HG03558 (cell line): ENCODE data around the gene ZNF33A.
"Not testable (repeated sequence)": the region's sequence is repeated elsewhere in the genome, so short reads cannot be mapped to it uniquely, and the experiment has no call there.

Experiments
- ATAC-seq: cut with Tn5 transposase; IDR thresholded peaks from one replicate; pipeline ENCODE4 v1.9.1; 2021; ENCODE audit warnings: moderate number of reproducible peaks; ENCODE audit not compliant: unreplicated experiment; ENCODE audit errors: extremely low read depth

The ZNF33A gene

DNA sequence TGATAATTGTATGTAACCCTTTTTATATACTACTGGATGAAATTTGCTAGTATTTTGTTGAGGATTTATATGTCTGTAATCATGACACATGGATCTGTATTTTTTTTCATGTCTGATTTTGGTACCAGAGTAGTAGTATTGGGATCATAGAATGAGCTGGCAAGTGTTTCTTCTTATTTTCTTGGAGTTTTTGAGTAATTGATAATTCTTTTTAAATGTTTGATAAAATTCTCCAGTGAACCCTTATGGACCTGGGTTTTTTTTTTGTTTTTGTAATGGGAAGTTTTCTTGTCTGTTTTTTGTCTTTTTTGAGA lies 28.4 kb downstream of the ZNF33A start:
- peak; percentile 9 for ATAC-seq

DNA sequence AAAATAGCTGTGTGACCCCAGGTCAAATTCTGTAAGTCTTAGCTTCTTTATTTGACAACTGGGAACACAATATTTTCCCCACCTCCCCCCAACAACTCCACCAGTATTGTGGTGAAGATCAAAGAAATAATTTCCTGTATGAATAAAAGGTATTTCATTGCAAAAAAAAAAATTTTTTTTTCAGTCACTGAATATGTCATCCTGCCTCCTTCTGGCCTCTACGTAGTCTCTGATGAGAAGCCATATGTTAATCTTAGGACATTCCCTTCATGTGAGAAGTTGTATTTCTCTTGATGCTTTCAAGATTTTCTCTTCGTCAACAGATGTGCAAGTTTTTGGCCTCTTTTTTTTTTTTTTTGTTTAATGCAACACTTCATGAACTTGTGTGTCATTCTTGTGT lies 33.0 kb downstream of the ZNF33A start:
- no peak for ATAC-seq

DNA sequence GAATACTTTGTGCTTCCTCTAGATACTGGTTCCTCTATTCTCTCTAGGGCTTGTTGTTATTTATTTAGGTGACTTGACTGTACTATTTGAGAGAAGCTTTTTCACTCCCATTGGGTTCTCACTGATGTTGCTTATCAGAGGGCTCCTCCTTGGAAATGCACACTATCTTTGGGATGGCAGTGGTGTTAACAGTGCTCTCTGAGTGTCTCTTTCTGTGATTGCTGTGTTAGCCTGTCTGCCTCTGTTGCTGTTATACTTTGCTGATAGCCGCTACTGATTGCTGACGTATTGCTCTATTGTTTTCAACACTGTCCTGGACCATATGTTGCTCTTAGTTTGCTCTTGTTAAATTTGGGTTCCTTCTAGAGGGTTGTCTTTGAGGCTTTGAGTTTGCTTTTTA lies 34.7 kb downstream of the ZNF33A start:
- no peak for ATAC-seq

GRCh38 chr10:38047666-38048065 lies 37.2 kb downstream of the ZNF33A start:
- ATAC-seq: peak; percentile 67

DNA sequence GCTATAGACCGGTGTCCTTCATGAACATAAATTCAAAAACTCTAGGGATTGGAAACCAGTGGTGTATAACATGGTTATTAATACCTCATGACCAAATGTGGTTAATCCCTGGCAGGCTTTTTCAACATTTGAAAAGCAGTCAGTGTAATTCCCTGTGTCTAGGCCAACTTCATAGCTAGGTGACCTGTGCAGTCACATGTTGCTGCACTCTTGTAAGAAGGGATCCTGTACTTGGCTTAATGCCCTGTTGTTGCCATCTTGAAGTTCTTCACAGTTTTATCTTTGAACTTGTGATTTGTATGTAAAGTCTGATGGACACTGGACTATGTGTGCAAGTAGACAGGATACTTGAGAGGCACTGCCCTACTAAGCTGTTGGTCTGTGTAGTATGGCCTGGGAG lies 39.7 kb downstream of the ZNF33A start:
- ATAC-seq: no peak

DNA sequence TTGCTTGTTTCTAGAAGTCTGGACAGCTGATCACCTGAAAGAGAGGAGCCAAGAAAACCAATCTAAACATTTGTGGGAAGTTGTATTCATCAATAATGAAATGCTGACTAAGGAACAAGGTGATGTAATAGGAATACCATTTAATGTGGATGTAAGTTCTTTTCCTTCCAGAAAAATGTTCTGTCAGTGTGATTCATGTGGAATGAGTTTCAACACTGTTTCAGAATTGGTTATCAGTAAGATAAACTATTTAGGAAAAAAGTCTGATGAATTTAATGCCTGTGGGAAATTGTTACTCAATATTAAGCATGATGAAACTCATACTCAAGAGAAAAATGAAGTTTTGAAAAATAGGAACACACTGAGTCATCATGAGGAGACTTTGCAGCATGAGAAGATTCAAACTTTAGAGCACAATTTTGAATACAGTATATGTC lies 43.9 kb downstream of the ZNF33A start:
- ATAC-seq: no peak

DNA sequence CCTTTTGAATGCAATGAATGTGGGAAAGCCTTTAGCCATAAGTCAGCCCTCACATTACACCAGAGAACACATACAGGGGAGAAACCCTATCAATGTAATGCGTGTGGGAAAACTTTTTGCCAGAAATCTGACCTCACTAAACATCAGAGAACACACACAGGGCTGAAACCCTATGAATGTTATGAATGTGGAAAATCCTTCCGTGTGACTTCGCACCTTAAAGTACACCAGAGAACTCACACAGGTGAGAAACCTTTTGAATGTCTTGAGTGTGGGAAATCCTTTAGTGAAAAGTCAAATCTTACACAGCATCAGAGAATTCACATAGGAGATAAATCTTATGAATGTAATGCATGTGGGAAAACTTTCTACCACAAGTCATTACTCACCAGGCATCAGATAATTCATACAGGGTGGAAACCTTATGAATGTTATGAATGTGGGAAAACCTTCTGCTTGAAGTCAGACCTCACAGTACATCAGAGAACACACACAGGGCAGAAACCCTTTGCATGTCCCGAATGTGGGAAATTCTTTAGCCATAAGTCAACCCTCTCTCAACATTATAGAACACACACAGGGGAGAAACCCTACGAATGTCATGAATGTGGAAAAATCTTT lies 44.9 kb downstream of the ZNF33A start:
- ATAC-seq: not testable (repeated sequence)

DNA sequence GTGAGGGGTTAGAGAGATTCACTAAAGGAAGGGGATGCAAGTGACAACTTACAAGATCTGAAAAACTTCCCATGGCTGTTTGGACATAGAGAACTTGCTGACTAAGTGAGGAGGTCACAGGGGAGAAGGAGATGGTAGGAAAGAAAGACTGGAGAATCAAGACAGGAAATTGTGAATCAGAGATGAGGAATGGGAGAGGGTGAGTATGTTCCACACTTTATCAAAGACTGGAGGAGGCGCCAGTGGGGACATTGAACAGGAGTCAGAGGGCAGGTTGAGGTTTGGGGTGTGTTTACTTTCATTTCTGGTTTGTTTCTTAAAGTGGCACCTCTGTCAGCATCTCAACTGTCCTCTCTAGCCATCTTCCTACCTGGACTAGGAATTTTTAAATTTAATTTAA lies 59.2 kb downstream of the ZNF33A start:
- not testable (repeated sequence) for ATAC-seq

DNA sequence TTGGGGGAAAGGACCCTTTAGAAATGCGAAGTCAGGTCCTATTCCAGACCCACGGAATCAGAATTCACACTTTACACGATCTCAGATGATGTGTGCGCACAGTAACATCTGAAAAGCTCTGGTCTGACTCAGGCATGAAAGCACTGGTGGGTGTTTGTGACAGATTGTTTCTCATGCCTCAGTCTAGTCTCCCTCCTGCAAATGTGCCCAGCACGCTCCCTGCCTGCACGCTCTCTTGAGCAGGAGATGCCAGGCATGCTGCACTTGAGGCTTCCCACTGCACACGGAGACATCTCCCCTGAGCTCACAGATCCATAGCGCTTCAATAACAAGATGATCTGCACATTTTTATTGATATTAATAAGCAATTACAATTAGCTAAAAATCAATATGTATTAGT lies 60.0 kb downstream of the ZNF33A start:
- ATAC-seq: no peak

DNA sequence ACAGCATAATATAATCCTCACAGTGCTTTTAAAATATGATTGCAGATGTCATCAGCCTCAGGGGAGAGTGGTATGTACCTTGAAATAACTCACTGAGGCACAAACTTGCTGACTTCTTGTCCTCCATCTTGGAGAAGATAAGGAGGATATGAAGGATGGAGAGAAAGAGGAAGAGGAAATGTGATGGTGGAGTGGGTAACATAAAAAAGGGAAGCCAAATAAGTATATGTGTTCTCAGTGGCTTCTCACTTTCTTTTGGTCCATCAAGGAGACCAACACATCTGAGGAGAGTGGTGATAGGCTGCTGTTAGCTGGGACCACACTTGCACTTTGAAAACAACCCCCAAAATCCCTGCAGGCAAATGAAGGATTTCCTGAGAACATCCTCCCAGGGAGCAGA lies 62.1 kb downstream of the ZNF33A start:
- ATAC-seq: no peak

- no peak for ATAC-seq
Measured at GRCh38 chr10:38076687-38077086, 66.2 kb downstream of the ZNF33A start.

GRCh38 chr10:38093318-38093717 lies 82.8 kb downstream of the ZNF33A start:
- not testable (repeated sequence) for ATAC-seq

DNA sequence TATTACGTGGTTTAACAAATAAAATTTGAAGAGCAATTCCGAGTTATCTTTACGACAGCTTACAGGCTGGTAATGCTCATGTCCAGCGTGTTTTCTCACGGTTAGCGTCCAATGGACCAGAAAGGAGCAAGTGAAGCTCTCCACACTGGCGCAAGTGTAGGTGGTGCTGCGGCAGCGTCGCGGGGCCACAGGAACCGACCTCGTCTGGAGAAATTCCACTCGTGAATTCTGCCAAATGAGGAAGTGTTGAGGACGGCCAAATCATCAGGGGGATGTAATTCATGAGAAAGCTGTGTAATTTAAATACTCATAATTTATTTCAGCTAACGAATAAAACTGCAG lies 83.3 kb downstream of the ZNF33A start:
- peak; percentile 10 for ATAC-seq

DNA sequence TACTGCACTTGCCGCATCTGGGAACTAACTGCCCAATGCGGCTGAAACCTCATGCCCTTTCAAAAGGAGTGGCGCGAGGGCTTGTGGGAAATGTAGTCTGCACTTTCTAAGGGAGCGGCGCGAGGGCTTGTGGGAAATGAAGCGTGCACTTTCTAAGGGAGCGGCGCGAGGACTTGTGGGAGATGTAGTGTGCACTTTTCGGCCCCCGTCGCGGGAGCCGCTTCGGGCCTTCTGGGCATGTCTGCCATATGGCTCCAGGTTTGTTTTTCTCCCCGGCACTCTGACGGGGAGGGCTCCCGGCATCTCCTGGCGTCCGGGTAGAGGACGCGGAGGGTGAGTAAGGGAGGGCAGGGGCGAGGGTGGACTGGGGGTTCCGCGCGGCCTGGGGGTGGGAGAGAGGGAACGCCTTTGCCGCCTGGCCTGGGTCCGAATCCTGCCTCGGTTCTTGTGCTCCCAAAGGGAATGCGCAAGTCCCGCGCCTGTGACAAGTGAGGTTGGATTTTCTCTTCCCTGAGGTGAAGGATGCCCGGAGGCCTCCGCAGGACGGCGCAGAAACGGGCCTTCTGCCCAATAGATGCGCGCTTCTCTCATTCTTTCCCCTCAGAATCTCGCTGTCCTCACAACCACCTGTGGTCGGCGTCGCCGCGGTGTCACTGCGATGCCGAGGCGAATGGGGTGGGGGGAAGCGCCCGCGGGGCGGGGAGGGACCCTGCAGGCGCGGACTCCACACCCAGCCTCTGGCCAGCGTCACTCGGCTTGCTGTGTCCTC lies 83.9 kb downstream of the ZNF33A start, which contains the start of gene ZNF37A:
ZNF37A (plus strand) TSS at position 180 of the 769 bp plus-strand sequence. CDS start 2,281 bp downstream, outside the sequence.
- ATAC-seq: peak; percentile 86

DNA sequence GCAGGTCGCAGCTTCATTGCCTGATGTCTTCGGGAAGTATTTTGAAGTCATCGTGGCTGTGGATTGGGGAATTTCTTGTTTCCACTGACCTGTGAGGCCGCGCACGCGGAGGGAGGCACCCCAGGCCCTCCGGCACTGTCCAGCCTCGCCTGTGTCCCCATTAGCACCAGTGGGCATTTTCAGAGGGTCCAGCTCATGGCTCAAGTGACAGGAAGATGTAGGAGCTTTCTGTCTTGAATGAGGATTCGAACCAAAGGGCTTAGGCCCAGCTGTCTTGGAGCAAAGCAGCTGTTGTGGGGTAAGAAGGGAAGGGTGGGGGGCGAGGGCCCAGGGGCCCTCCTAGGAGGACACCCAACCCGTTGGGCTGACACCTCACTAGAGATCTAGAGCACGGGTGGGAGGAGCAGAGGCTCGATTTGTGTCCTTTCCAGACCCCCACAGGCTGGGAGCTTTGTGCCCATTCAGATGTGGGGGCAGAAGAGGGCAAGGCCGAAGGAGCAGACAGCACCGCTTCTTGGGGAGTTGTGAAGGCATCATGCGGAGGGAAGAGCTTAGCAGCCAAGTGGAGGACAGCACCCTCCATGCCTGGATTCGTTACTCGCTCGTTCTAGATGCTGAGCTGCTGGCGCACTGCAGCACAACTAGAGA lies 84.6 kb downstream of the ZNF33A start:
- ATAC-seq: no peak

DNA sequence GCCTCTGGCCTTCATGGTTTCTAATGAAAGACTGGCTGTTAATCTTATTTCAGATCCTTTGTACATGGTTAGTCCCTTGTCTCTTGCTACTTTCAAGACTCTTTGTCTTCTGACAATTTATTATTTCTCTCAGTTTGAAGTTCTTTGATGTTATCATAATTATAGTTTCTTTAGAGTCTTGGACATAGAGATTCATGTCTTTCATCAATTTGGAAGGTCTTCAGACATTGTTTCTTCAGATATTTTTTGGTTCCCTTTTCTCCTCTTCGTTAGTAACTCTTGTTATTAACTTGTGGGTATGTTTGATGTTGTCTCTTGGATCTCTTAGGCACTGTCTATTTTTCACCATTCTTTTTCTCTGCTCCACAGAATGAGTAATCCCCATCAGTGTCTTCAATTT lies 92.4 kb downstream of the ZNF33A start:
- no peak for ATAC-seq

DNA sequence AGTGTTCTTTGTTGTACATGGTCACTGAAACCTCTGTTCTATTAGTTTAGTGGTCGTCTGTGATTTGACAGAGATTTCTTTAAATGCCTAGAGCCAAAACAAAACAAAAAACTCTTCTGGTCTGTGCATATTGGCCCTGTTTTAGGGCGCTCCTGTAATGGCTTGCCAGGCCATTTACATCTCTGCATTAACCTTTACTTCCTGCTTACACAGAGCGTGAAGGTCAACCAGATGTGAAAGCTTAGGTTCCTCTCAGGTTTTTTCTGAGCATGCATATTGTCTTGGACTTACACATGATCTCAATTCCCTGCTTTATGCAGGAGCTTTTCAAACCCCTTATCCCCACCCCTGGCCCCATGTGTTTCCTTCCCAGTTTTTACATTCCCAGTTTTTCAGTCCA lies 93.3 kb downstream of the ZNF33A start:
- ATAC-seq: no peak

GRCh38 chr10:38112159-38112558 lies 101.7 kb downstream of the ZNF33A start:
- no peak for ATAC-seq
